ENCODE data around the gene RRN3. TPM values are rescaled to one million over a fixed set of nuclear protein-coding genes. Genes with fewer than 3 reads are reported as not detected.
"Not testable (repeated sequence)": the region's sequence is repeated elsewhere in the genome, so short reads cannot be mapped to it uniquely, and the experiment has no call there.

Gene RRN3
- total RNA-seq, 1 donor from 2014 or later: 46.6 TPM

- not testable (repeated sequence) for H3K9me3 Mint-ChIP-seq (ENCODE audit: unreplicated experiment); DNase-seq (ENCODE audit: low read depth)
These were observed 40.8 kb upstream of the RRN3 start for GRCh38 chr16:15134752-15135482.

GRCh38 chr16:15133554-15133953 is 39.5 kb upstream of the RRN3 start:
- not testable (repeated sequence) for H3K27ac ChIP-seq (ENCODE audit: low read depth, low read length); H3K9me3 ChIP-seq (ENCODE audit: insufficient read depth, low read depth, low read length); H3K27me3 ChIP-seq (ENCODE audit: insufficient read depth, low read length); H3K9ac ChIP-seq (ENCODE audit: low read length); H3K4me3 Mint-ChIP-seq (ENCODE audit: unreplicated experiment); DNase-seq (ENCODE audit: low read depth); H3K36me3 Mint-ChIP-seq (ENCODE audit: low read depth, unreplicated experiment); H3K27ac Mint-ChIP-seq (ENCODE audit: unreplicated experiment); H3K9me3 Mint-ChIP-seq (ENCODE audit: unreplicated experiment); FAIRE-seq; H3K36me3 ChIP-seq (ENCODE audit: insufficient read depth, low read length); H3K79me2 ChIP-seq (ENCODE audit: insufficient read depth, low read length); H3K4me3 ChIP-seq (ENCODE audit: insufficient read depth, low read depth, low read length); H3K27me3 Mint-ChIP-seq (ENCODE audit: low read depth, unreplicated experiment); H3K4me1 ChIP-seq (ENCODE audit: insufficient read depth, low read length); H4K20me1 ChIP-seq (ENCODE audit: insufficient read depth, low read length); H2AFZ ChIP-seq (ENCODE audit: low read depth, low read length); H3K4me2 ChIP-seq (ENCODE audit: low read length); H3K4me1 Mint-ChIP-seq (ENCODE audit: low read depth, unreplicated experiment)

More at GRCh38 chr16:15134752-15135482, 40.8 kb upstream of the RRN3 start:
- not testable (repeated sequence) for H3K27ac Mint-ChIP-seq (ENCODE audit: unreplicated experiment); H2AFZ ChIP-seq (ENCODE audit: low read depth, low read length); H3K79me2 ChIP-seq (ENCODE audit: insufficient read depth, low read length); H4K20me1 ChIP-seq (ENCODE audit: insufficient read depth, low read length); H3K4me3 ChIP-seq (ENCODE audit: insufficient read depth, low read depth, low read length); FAIRE-seq; H3K36me3 Mint-ChIP-seq (ENCODE audit: low read depth, unreplicated experiment); H3K9ac ChIP-seq (ENCODE audit: low read length); H3K4me1 Mint-ChIP-seq (ENCODE audit: low read depth, unreplicated experiment); H3K4me1 ChIP-seq (ENCODE audit: insufficient read depth, low read length); H3K27me3 Mint-ChIP-seq (ENCODE audit: low read depth, unreplicated experiment); H3K27ac ChIP-seq (ENCODE audit: low read depth, low read length); H3K4me3 Mint-ChIP-seq (ENCODE audit: unreplicated experiment); H3K9me3 ChIP-seq (ENCODE audit: insufficient read depth, low read depth, low read length); H3K27me3 ChIP-seq (ENCODE audit: insufficient read depth, low read length); H3K4me2 ChIP-seq (ENCODE audit: low read length); H3K36me3 ChIP-seq (ENCODE audit: insufficient read depth, low read length)

- H2AFZ ChIP-seq (ENCODE audit: low read depth, low read length); H3K27me3 ChIP-seq (ENCODE audit: insufficient read depth, low read length); H3K4me2 ChIP-seq (ENCODE audit: low read length); H3K27me3 Mint-ChIP-seq (ENCODE audit: low read depth, unreplicated experiment); FAIRE-seq; H3K4me1 Mint-ChIP-seq (ENCODE audit: low read depth, unreplicated experiment); H4K20me1 ChIP-seq (ENCODE audit: insufficient read depth, low read length); H3K36me3 ChIP-seq (ENCODE audit: insufficient read depth, low read length); H3K9me3 Mint-ChIP-seq (ENCODE audit: unreplicated experiment); H3K4me1 ChIP-seq (ENCODE audit: insufficient read depth, low read length); H3K9me3 ChIP-seq (ENCODE audit: insufficient read depth, low read depth, low read length); H3K4me3 ChIP-seq (ENCODE audit: insufficient read depth, low read depth, low read length); H3K9ac ChIP-seq (ENCODE audit: low read length); DNase-seq (ENCODE audit: low read depth); H3K4me3 Mint-ChIP-seq (ENCODE audit: unreplicated experiment); H3K27ac ChIP-seq (ENCODE audit: low read depth, low read length); H3K27ac Mint-ChIP-seq (ENCODE audit: unreplicated experiment); H3K36me3 Mint-ChIP-seq (ENCODE audit: low read depth, unreplicated experiment); H3K79me2 ChIP-seq (ENCODE audit: insufficient read depth, low read length): not testable (repeated sequence)
These were observed 38.8 kb upstream of the RRN3 start for GRCh38 chr16:15132719-15133428.

- not testable (repeated sequence) for H3K4me2 ChIP-seq (ENCODE audit: low read length); H3K4me3 ChIP-seq (ENCODE audit: insufficient read depth, low read depth, low read length); DNase-seq (ENCODE audit: low read depth); H3K79me2 ChIP-seq (ENCODE audit: insufficient read depth, low read length); H3K27me3 Mint-ChIP-seq (ENCODE audit: low read depth, unreplicated experiment); H3K4me3 Mint-ChIP-seq (ENCODE audit: unreplicated experiment); H3K27me3 ChIP-seq (ENCODE audit: insufficient read depth, low read length); H3K9ac ChIP-seq (ENCODE audit: low read length); H2AFZ ChIP-seq (ENCODE audit: low read depth, low read length); H4K20me1 ChIP-seq (ENCODE audit: insufficient read depth, low read length); H3K27ac Mint-ChIP-seq (ENCODE audit: unreplicated experiment); FAIRE-seq; H3K4me1 Mint-ChIP-seq (ENCODE audit: low read depth, unreplicated experiment); H3K9me3 Mint-ChIP-seq (ENCODE audit: unreplicated experiment); H3K4me1 ChIP-seq (ENCODE audit: insufficient read depth, low read length); H3K9me3 ChIP-seq (ENCODE audit: insufficient read depth, low read depth, low read length); H3K36me3 Mint-ChIP-seq (ENCODE audit: low read depth, unreplicated experiment); H3K27ac ChIP-seq (ENCODE audit: low read depth, low read length); H3K36me3 ChIP-seq (ENCODE audit: insufficient read depth, low read length)
These were observed 37.0 kb upstream of the RRN3 start for GRCh38 chr16:15130943-15131700.

- FAIRE-seq; H3K27ac ChIP-seq (ENCODE audit: low read depth, low read length); DNase-seq (ENCODE audit: low read depth); H3K9ac ChIP-seq (ENCODE audit: low read length); H3K9me3 Mint-ChIP-seq (ENCODE audit: unreplicated experiment); H3K9me3 ChIP-seq (ENCODE audit: insufficient read depth, low read depth, low read length); H3K4me2 ChIP-seq (ENCODE audit: low read length); H4K20me1 ChIP-seq (ENCODE audit: insufficient read depth, low read length); H3K4me1 ChIP-seq (ENCODE audit: insufficient read depth, low read length); H3K27ac Mint-ChIP-seq (ENCODE audit: unreplicated experiment); H3K4me3 ChIP-seq (ENCODE audit: insufficient read depth, low read depth, low read length); H3K36me3 Mint-ChIP-seq (ENCODE audit: low read depth, unreplicated experiment); H3K79me2 ChIP-seq (ENCODE audit: insufficient read depth, low read length); H3K36me3 ChIP-seq (ENCODE audit: insufficient read depth, low read length); H3K4me3 Mint-ChIP-seq (ENCODE audit: unreplicated experiment); H3K27me3 Mint-ChIP-seq (ENCODE audit: low read depth, unreplicated experiment); H3K4me1 Mint-ChIP-seq (ENCODE audit: low read depth, unreplicated experiment); H3K27me3 ChIP-seq (ENCODE audit: insufficient read depth, low read length); H2AFZ ChIP-seq (ENCODE audit: low read depth, low read length): not testable (repeated sequence)
These were observed 36.3 kb upstream of the RRN3 start for GRCh38 chr16:15130256-15130932.
